NK-92 (cell line): ENCODE measurements around the gene WNT6.

Source experiments
- DNase-seq: peaks from one replicate; lab custom pipeline; 2025; ENCODE audit not compliant: unreplicated experiment; lab: John Stamatoyannopoulos, UW

The WNT6 gene

DNA sequence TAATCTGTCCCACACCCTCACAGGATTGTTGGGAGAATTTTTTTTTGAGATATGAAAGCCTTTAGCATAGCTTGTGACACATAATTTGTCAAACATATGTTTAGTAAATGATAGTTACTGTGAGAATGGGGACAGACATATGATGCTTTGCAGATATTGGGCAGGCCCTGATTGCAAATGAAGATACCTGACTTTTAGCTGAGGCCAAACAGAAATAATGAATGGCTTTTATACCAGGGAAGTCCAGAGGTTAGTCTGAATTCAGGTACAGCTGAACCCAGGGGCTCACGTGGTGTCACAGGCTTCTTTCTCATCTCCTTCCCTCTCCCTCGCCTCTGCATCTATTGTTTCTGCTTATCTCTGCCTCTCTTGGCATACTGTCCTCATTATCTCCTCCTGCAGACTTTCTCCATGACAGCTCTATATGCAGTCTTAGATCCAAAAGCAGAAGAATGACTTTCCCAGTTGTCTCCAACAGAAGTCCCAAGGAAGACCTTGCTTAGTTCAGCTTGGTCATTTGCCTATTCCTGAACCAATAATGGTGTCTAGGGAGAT is 16.2 kb downstream of the WNT6 start:
- DNase-seq, result no peak

DNA sequence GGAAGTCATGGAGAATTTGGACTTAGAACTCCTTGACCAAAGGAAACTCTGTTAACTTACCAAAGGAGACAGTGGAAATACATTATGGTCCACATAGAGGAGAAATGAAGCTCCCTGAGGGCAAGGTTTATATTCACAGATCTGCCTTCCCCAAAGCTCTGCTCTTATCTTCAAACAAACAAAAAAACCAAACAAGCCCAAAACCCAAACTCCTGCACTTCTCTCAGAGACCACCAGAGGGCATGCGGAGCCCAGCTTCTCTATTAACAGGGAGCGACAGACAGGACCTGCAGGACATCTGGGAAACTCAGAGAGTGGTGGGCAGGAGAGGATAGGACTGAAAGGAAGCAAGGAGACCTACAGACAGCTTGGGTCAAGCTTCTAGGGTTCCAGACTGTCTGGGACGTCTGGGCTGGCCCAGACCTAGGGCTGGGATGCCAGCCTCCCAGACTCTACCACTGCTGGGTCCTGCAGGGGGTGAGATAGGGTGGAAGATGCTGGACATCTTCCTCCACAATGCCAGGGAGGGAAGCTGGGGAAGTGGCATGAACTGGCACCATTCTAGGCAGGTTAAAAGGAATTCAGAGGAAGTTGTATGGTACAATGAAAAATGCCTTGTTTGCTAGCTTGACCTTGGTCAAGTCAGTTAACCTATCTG is 17.1 kb downstream of the WNT6 start:
- no peak for DNase-seq

DNA sequence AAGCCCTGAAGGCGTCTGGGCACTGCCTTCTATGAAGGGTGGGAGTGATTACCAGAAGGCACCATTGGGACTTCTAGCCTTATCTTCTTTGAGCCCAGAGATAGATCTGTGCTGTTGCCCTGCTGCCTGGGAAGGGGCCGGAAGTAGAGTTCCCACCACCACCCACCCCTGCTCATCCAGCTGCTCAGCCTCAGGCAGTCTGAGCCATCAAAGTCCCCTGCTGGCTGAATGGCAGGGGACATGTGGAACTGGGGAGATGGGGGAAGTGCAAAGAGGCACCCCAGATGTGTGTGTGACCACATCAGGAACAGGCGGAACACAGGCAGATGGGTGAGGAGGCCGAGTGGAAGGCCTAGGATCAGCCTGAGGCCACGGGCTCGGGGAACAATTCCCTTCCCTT is 17.7 kb downstream of the WNT6 start:
- DNase-seq, result no peak

DNA sequence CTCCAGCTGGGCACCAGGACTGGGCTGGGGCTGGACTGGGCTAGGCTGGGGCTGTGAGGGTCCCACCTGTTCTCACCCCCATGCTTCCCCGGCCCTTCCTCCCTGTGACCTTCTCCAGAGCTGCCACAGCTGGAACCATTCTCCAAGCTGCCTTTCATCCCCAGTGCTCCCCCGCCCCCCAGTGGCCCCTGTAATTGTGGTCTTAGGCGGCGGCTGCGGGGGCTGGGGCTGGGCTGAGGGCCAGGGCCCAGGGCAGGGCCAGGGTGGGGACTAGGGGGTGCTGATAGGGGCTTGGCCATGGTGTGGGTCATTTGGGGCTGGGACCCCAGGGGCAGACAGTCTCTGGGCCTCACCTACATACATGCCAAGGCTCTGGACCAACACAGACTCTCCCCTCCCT is 18.3 kb downstream of the WNT6 start:
- DNase-seq, result no peak

DNA sequence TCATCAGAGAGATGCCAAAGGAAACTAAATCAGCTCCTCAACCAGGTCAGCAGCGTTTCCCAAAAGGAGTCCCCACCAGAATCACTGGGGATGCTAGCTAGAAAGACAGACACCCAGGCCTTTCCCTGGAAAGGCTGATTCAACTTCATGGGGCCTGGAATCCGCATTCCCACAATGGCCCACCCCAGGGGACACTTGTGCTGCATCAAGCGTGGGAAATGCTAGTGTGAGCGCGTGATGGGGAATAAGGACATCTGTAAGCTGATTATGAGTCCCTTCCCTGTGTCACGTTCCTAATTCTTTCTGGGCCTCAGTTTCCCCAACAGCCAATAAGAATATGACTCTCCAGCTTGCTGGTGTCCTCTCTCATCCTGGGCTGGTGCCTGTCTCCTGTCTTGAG is 18.9 kb downstream of the WNT6 start:
- DNase-seq, result no peak

DNA sequence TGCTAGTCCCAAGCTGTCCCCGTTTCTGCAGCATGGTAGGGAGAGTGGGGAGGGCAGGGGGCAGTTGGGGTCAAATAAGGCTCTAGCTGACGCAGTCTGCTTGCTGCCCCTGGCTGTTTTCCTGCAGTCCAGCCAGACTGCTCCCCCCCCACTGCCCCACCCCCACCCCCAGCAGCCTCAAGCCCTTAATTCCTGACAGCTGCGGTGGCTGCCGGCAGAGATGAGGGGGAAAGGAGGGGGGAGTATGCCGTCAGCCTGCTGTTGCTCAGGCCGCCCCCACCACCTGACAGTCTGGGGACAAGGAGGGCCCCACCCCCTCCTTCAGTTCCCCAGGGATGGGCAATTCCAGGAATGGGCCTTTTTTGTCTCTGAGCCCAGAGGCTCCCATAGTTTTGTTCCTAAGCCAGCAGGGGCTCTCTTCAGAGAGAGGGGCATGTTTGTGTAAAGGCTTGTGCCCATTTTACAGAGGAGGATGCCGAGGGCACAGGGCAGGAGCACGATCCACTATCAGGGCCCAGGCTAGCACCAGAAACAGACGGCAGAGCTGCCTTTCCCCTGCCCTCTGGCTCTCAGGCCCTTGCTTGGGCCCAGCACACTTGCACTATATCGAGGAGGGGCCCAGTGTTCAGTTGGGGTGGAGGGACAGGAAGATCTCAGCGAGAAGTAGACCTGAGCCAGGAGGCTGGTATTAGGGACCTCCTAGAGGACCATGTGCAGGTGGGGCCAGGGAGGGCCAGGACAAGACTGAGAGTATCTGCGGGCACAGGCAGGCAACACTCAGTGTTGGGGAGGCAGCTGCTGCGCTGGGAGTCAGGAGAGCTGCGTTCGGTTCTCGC is 19.5 kb downstream of the WNT6 start:
- no peak for DNase-seq

DNA sequence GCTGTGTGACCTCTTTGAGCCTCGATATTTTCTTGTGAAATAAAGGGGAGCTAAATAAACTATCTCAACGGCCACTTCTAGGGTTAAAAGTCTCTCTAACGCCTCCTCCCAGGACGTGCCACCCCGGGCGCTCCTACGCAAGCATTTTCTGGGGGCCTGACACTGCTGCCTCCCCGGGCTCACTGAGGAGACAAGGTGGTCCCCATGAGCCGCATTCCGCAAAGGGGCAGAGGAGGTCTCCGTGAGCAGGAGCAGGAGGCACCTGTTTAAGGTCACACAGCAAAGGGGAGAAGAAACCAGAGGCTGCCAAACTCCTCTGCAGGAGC is 20.1 kb downstream of the WNT6 start:
- no peak for DNase-seq

DNA sequence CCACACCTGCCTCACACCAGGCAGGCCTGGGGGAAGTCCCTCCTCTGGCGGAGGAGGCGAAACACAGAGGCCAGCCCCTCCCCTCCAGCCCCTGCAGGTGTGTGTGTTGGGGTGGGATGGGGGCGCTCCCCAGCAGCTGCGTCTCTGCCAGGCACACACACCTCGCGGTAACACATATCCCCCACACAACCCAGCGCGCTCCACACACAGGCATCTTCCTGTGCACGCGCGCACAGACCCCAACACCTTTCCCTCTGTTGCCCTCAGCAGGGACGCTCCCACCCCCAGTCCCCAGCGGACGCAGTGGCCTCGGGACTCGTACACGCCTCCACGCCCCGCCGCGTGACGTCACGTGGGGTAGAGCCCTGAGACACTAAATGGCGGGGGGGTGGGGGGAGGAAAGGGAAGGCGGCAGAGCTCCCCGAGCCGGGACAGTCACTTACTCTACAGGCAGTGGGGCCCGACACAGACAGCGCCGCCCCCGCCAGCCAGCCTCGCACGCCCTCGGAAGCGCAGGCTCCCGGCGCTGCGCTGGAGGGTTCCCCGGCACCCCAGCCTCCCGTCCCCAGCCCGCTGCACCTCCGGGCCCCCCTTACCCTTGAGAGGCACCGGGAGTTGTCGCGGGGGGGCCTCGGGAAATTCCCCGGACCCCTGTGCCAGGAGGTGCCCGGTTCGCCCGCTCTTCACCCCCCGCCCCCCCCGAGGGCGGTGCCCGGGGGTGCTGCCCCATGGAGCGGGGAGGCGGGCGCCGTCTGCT is 20.7 kb downstream of the WNT6 start, which contains the start of gene WNT10A:
TSS of gene WNT10A (plus strand) at position 751 of the 757 bp plus-strand sequence. CDS start 144 bp downstream, outside the sequence.
- no peak for DNase-seq

DNA sequence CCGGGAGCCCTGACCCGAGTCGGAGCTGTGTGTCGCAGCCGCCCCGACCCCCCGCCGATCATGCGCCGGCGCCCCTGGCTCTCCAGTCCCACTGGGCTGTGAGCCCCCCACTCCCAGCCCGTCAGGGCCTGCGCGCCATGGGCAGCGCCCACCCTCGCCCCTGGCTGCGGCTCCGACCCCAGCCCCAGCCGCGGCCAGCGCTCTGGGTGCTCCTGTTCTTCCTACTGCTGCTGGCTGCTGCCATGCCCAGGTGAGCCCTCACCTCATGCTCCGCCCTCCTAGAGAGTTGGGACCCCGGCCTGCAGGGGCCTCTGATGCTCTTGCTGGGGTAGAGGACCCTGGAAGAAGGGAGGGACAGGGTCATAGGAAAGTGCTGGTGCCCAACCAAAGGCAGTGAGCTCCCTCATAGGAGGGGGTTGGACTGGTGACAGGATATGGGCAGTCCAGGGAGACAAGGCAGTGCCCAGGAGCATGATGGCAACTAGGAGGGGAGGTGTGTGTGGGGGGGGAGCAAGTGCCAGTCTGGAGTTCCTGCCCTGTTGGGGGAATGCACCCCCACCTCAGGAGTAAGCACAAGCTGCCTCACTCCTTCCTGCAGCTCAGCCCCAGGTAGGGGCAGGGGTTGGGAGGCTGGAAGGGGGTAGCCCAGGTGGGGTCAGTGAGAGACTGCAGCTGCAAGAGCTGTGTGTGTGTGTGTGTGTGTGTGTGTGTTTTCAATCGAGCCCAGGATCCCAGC is 21.4 kb downstream of the WNT6 start:
- no peak for DNase-seq

DNA sequence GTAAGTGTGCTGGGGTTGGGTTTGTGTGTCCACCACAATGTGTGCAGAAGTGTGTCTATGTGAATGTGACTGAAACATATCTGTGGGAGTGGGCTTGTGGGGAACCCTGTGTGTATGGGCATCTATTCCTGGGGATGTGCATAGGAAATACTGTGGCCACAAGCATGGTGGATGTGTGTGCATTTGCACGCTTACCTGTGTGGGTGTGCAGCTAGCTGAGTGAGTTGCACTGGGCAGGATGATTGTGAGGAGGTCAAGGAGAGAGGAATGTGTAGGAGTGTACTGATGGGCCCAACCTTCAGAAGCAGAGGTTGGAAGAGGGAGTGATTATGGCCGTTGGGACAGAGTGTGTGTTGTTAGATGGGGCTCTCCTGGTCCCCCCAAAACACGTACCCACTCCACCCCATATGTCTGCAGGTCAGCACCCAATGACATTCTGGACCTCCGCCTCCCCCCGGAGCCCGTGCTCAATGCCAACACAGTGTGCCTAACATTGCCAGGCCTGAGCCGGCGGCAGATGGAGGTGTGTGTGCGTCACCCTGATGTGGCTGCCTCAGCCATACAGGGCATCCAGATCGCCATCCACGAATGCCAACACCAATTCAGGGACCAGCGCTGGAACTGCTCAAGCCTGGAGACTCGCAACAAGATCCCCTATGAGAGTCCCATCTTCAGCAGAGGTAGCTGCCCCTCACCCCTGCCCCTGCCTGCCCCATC is 22.3 kb downstream of the WNT6 start:
- no peak for DNase-seq

DNA sequence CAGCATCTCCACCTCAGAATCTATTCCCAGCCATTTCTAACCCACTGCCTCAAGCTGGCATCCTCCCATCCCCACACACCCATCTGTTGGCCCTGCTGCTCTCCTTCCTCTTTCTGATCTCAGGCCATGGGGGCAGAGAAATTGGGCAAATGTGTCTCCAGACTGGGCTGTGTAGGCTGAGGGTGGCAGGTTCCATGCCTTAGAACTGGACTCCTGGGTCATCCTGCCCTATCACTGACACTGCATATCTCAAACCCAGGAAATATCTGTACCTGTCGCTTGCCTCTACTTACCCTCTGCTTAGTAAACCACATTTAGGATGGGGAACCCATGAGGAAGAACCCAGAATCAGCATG is 22.8 kb downstream of the WNT6 start:
- no peak for DNase-seq

DNA sequence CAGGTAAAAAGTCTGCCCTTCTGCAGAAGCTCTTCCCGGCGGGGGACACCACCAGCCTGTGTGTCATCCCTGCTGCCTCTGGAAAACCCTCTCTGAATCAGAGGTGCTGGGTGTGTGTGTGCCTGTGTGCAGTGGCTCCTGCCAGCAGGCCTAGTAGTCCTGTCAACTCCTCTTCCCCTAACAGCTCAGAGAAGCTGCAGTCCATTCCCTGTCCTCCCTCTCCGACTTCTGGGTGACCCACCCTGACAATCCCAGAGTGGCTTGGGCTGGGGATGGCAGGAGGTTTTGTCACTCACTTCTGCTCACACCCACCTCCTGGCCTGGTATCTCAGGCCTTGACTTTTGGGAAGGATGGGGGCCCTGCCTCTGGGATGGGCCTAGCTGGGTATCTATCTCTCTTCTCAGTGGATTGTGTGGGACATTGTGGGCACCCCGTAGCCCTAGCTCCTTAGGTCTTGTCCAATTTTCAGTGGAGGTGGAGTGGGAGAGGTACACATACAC is 23.3 kb downstream of the WNT6 start:
- no peak for DNase-seq

DNA sequence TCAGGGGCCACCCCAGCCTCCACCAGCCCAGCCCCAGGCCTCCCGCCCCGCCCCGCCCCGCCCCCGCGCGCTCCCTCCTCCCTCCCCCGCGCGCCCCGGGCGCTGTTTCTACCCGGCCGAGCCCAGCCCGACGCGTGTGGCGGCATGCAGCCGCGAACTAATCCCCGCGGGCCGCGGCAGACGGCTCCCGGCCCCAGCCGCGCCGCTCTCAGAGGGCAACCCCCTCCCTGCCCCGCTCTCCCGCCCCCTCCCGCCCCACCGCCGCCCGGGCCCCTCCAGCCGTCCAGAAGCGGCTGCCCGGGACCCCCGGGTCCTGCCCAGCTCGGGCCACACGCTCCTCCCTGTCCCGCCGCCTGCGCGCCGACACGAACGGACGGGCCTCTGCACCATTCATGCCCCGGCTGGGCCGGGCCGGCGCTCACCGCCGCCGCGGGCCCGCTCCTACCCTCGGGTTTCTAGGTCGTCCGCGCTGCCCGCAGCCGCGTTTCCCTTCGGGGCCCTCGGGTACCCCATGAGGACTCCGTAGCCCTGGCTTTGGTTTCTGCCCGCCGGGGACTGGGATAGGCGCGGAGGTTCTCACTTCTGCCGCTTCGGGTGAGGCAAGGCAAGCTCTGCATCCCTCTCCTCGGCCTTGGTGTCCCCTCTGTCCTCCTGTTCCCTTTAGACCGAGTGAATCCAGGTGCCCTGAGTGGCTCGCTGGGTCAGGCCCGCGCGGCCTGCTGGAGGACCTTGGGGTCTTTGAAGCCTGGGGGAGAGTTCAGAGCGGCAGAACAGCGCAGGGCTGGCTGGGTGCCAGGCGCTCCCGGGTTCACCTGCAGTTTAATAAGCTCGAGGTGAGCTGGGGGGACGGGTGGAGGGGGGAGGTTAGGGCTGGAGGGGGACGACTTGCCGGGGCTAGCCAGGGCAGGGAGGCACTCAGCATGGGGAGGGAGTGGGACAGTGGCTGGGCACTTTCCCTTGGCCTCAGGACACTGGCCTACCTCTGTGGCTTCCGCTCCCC is 24.2 kb downstream of the WNT6 start:
- no peak for DNase-seq

DNA sequence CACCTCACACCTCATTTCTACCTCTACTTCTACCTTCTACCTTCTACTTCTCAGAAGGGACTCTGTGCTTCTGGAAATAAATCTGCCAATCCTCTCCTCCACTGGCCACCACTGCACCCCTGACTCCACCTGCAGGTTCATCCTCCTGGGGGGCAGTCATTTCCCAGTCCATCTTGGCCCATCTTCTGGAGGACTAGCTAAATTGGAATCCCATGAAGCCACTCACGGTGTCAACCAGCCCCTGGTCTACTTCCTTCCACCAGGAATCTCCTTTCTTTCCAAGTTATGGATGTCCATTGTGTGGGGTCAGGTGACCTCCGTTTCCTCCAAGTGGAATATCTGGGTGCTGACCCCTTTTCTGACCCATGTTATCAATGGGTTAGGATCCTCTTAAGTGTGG is 24.9 kb downstream of the WNT6 start:
- DNase-seq, result no peak

DNA sequence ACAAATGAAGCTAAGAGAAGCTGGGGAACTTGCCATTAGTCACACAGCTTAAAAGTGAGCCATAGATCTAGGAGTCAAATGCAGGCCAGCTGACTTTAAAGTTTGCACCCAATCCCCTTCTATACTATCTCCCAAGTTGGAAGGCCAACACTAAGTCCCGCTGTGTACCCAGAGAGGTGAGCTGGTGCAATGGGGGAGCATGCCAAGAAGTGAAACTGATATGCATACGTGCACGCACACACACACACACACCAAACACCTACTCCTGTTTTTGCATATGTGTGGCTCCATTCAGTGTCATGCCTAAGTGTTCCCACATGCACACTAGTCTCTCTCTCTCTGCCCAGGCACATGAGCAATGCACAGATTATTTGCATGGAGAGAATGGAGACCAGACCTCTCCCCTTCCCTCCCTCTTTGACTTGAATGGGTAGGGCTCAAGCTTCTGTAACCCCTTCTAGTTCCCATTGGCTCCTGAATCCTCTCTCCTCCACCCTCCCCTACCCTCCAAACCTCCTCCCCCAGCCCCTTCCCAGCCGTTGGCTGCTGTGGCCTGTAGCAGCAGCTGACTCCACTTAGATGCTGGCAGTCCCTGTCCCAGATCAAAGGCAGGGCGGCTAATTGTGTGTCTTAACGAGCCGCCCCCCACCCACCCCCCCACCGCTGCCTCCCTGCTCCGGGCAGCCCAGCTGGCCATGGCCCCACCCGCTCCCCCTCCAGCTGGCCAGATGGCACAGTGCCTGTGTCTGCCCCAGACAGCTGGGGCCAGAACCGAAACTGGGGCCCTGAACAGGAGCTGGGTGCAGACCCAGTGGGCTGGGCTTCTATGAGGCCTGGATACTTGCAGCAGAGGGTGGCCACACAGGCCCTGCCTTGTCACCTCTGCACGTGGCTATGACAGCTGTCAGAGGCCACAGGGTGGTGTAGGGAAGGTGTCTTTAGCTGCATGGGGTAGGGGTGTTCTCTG is 26.7 kb downstream of the WNT6 start:
- DNase-seq, result no peak

DNA sequence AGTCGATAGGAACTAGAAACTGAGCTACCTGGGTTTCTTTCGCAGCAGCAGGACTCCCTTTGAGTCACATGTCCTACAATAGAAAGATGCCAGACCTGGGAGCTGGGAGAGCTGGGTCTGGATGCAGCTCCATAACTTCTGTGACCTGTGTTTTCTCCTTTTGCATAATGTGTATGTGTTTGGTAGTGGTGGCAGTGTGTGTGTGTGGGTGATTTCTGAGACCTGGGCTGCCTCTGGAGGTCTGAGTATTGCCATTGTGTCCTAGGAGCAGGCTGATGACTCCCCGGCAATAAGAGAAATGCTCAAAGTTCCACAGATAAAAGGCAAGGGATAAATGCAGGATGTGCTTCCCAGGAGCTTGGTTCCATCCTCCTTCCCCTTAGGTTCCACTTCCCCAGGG is 27.5 kb downstream of the WNT6 start:
- DNase-seq, result no peak

DNA sequence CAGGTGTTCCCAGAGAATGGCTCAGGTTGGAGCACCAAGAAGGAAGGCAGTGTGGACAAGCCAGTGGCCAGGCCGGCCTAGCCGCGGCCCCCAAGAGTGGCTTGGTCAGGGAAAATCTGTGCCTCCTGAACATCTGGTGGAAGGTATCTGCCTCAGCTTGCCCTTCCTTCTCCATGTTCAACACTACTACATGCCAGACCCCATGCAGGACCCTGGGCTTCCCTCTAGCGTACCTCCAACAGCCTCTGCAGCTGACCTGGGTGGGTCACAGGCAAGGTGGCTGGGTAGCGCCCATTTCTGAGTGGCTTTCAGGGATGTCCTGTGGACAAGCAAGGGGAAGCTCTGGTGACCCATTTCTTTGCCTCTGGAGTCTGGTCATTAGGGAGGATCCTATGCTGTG is 28.7 kb downstream of the WNT6 start:
- DNase-seq, result no peak

DNA sequence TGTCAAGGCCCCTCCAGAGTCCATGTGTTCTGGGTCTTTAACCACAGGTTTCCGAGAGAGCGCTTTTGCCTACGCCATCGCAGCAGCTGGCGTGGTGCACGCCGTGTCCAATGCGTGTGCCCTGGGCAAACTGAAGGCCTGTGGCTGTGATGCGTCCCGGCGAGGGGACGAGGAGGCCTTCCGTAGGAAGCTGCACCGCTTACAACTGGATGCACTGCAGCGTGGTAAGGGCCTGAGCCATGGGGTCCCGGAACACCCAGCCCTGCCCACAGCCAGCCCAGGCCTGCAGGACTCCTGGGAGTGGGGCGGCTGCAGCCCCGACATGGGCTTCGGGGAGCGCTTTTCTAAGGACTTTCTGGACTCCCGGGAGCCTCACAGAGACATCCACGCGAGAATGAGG is 30.3 kb downstream of the WNT6 start:
- DNase-seq, result no peak
